OCI-LY1 (cell line): Measurements from ENCODE around the gene SEMA3C.

Experiments
- H2AFZ ChIP-seq: fragments of 200-600 bp; sonication (generic), shearing (Covaris generic); 2 replicates; pipeline ENCODE4 v1.6.0; 2014; ENCODE audit warnings: antibody characterized with exemption, mild to moderate bottlenecking, low read length
- H3F3A ChIP-seq: fragments of 200-600 bp; sonication (generic), shearing (Covaris generic); 2 replicates; pipeline ENCODE4 v1.6.0; 2014; ENCODE audit warnings: mild to moderate bottlenecking, antibody characterized with exemption, low read length, moderate library complexity; ENCODE audit not compliant: insufficient read depth
- H3K27ac ChIP-seq: fragments of 200-600 bp; sonication (generic); 2 replicates; pipeline ENCODE4 v1.5.1; 2014; ENCODE audit warnings: low read length, mixed run types, mild to moderate bottlenecking, low read depth; ENCODE audit not compliant: poor library complexity, severe bottlenecking
- H3K27me3 ChIP-seq: fragments of 200-600 bp; sonication (generic); 2 replicates; pipeline ENCODE4 v1.6.0; 2014; ENCODE audit warnings: antibody characterized with exemption, mild to moderate bottlenecking, low read length, moderate library complexity; ENCODE audit not compliant: insufficient read depth
- H3K36me3 ChIP-seq: fragments of 200-600 bp; sonication (generic); 2 replicates; pipeline ENCODE4 v1.6.1; 2014; ENCODE audit warnings: mild to moderate bottlenecking, antibody characterized with exemption, low read length, moderate library complexity, mixed read lengths; ENCODE audit not compliant: insufficient read depth
- H3K4me1 ChIP-seq: fragments of 200-600 bp; sonication (generic); 2 replicates; pipeline ENCODE4 v1.5.1; 2014; ENCODE audit warnings: mild to moderate bottlenecking, low read length, moderate library complexity; ENCODE audit not compliant: insufficient read depth, severe bottlenecking
- H3K4me2 ChIP-seq: fragments of 200-600 bp; sonication (generic), shearing (Covaris generic); 2 replicates; pipeline ENCODE4 v1.6.1; 2014; ENCODE audit warnings: low read length
- H3K4me3 ChIP-seq: fragments of 200-600 bp; sonication (generic); 2 replicates; pipeline ENCODE4 v1.5.1; 2014; ENCODE audit warnings: low read length, low read depth, mild to moderate bottlenecking, mixed read lengths; ENCODE audit not compliant: poor library complexity, severe bottlenecking
- H3K79me2 ChIP-seq: fragments of 200-600 bp; shearing (Covaris generic); 2 replicates; pipeline ENCODE4 v1.6.1; 2016; ENCODE audit warnings: mixed run types, low read length, mixed read lengths; ENCODE audit not compliant: insufficient read depth
- H3K9ac ChIP-seq: fragments of 200-600 bp; sonication (generic), shearing (Covaris generic); 2 replicates; pipeline ENCODE4 v1.6.1; 2014; ENCODE audit warnings: mild to moderate bottlenecking, low read length, mixed read lengths
- H3K9me2 ChIP-seq: fragments of 200-600 bp; sonication (generic), shearing (Covaris generic); 2 replicates; pipeline ENCODE4 v1.6.1; 2014; ENCODE audit warnings: low read depth, mild to moderate bottlenecking, low read length, mixed read lengths
- H3K9me3 ChIP-seq: fragments of 200-600 bp; shearing (Covaris generic); 2 replicates; pipeline ENCODE4 v1.6.1; 2014; ENCODE audit warnings: low read length, mixed read lengths
- H4K20me1 ChIP-seq: fragments of 200-600 bp; sonication (generic), shearing (Covaris generic); 2 replicates; pipeline ENCODE4 v1.6.0; 2016; ENCODE audit warnings: mild to moderate bottlenecking, low read length; ENCODE audit not compliant: insufficient read depth
- CTCF ChIP-seq: fragments of 200-600 bp; sonication (generic), shearing (Covaris generic); IDR thresholded peaks from 2 replicates; pipeline ENCODE4 v1.5.1; 2017; ENCODE audit warnings: mild to moderate bottlenecking, antibody characterized with exemption, low read length, moderate library complexity, mixed read lengths
- EZH2 ChIP-seq: fragments of 200-600 bp; sonication (generic), shearing (Covaris generic); IDR thresholded peaks from 2 replicates; pipeline ENCODE4 v1.8.0; 2017; ENCODE audit warnings: borderline replicate concordance, mixed run types, mild to moderate bottlenecking, antibody characterized with exemption, low read length, moderate library complexity, mixed read lengths

SEMA3C gene

GRCh38 chr7:80884511-80885195 is 34.2 kb downstream of the SEMA3C start:
- Histone ChIP-seq H3K9me2 (no peaks in the 10 kb centered on the region), H3K27ac (no peak overlapping the region)

GRCh38 chr7:80883154-80884025 is 35.5 kb downstream of the SEMA3C start:
- Histone ChIP-seq H3K4me1 (no peaks in the 10 kb centered on the region), H3K79me2 (no peaks in the 10 kb centered on the region), H3F3A (no peaks in the 10 kb centered on the region), H4K20me1 (no peaks in the 10 kb centered on the region), H3K27me3 (no peaks in the 10 kb centered on the region), H3K36me3 (no peaks in the 10 kb centered on the region), H3K9me3 (no peaks in the 10 kb centered on the region), H3K4me3 (no peak overlapping the region), H3K27ac (no peak overlapping the region), H3K9me2 (no peaks in the 10 kb centered on the region), H2AFZ (no peak overlapping the region), H3K9ac (no peak overlapping the region), H3K4me2 (no peak overlapping the region)
- no peak for TF ChIP-seq CTCF
- TF ChIP-seq EZH2: no peak

More at GRCh38 chr7:80884511-80885195, 34.2 kb downstream of the SEMA3C start:
- TF ChIP-seq CTCF (no peak), EZH2 (no peak)
- Histone ChIP-seq H3K9me3 (no peaks in the 10 kb centered on the region), H3F3A (no peaks in the 10 kb centered on the region), H3K4me2 (no peak overlapping the region), H3K4me3 (no peak overlapping the region), H3K79me2 (no peaks in the 10 kb centered on the region), H3K9ac (no peak overlapping the region), H2AFZ (no peak overlapping the region), H3K27me3 (no peaks in the 10 kb centered on the region), H3K4me1 (no peaks in the 10 kb centered on the region), H3K36me3 (no peaks in the 10 kb centered on the region), H4K20me1 (no peaks in the 10 kb centered on the region)

GRCh38 chr7:80882213-80882801 is 36.5 kb downstream of the SEMA3C start:
- Histone ChIP-seq H4K20me1 (no peaks in the 10 kb centered on the region), H3K27ac (no peak overlapping the region), H3K79me2 (no peaks in the 10 kb centered on the region), H3K36me3 (no peaks in the 10 kb centered on the region), H3K9me3 (no peaks in the 10 kb centered on the region), H3K4me3 (no peak overlapping the region), H3K9ac (no peak overlapping the region), H3K9me2 (no peaks in the 10 kb centered on the region), H3K27me3 (no peaks in the 10 kb centered on the region), H3F3A (no peaks in the 10 kb centered on the region), H3K4me1 (no peaks in the 10 kb centered on the region), H2AFZ (no peak overlapping the region), H3K4me2 (no peak overlapping the region)
- TF ChIP-seq EZH2 (no peak), CTCF (no peak)
